Measurements from ENCODE around the gene TRAF3IP1. TPM values are rescaled to one million over a fixed set of nuclear protein-coding genes. Genes with fewer than 3 reads are reported as not detected.

TRAF3IP1 gene
- polyA plus RNA-seq, 1 donor from 2014 or later, result 12.5 TPM

DNA sequence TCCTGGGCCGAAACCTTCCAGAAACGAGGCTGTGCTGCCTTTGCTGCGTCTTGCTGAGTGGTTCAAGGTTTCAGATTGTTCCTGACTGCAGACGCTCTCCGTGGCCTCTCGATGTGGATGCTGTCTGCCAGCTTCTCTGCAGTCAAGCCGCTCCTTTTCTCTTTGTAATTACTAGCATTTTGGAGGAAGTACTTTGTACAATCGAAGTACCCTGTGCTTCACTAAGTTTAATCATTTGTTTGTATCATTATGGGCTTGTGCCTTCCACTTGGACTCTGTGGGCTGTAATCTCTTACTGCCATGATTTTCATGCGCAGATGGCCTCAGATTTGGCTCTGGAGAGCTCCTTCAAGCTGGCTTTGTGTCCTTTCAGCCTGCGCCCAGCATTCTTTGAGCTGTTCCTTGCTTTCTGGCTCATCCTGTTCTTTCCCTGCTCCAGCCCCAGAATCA, 49.3 kb downstream of the TRAF3IP1 start:
- no peaks in the 10 kb centered on the region for H3K27me3 ChIP-seq (ENCODE audit: insufficient read depth, low read depth, low read length)
- no peaks in the 10 kb centered on the region for H3K79me2 ChIP-seq (replicated peaks; ENCODE audit: insufficient read depth, low read length)
- H3K36me3 ChIP-seq (ENCODE audit: insufficient read depth, low read length), result no peaks in the 10 kb centered on the region
- H3F3A ChIP-seq (ENCODE audit: insufficient read depth, low read length, poor library complexity, severe bottlenecking), result no peaks in the 10 kb centered on the region
- no peaks in the 10 kb centered on the region for H3K9me3 ChIP-seq (ENCODE audit: low read length)
- H3K4me3 ChIP-seq (ENCODE audit: low read length), result no peak overlapping the region
- H2AFZ ChIP-seq (ENCODE audit: low read depth, low read length), result no peak overlapping the region
- H3K9ac ChIP-seq (ENCODE audit: low read length), result no peak overlapping the region
- TF ChIP-seq, protein P1, sequence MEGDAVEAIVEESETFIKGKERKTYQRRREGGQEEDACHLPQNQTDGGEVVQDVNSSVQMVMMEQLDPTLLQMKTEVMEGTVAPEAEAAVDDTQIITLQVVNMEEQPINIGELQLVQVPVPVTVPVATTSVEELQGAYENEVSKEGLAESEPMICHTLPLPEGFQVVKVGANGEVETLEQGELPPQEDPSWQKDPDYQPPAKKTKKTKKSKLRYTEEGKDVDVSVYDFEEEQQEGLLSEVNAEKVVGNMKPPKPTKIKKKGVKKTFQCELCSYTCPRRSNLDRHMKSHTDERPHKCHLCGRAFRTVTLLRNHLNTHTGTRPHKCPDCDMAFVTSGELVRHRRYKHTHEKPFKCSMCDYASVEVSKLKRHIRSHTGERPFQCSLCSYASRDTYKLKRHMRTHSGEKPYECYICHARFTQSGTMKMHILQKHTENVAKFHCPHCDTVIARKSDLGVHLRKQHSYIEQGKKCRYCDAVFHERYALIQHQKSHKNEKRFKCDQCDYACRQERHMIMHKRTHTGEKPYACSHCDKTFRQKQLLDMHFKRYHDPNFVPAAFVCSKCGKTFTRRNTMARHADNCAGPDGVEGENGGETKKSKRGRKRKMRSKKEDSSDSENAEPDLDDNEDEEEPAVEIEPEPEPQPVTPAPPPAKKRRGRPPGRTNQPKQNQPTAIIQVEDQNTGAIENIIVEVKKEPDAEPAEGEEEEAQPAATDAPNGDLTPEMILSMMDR (IDR thresholded peaks at IDR 0.05; ENCODE audit: poor library complexity, severe bottlenecking), result no peak
- TF ChIP-seq POLR2AphosphoS5 (IDR thresholded peaks at IDR 0.05) (no peak), MXI1 (conservative IDR thresholded peaks at IDR 0.05; ENCODE audit: poor library complexity, severe bottlenecking) (no peak), EZH2 (IDR thresholded peaks at IDR 0.05; ENCODE audit: borderline replicate concordance, insufficient read depth, low read length, poor library complexity, severe bottlenecking) (no peak), SMC3 (conservative IDR thresholded peaks at IDR 0.05; ENCODE audit: poor library complexity) (no peak), EP300 (conservative IDR thresholded peaks at IDR 0.05; ENCODE audit: poor library complexity, severe bottlenecking) (no peak), TAF1 (IDR thresholded peaks at IDR 0.05; ENCODE audit: low read depth) (no peak), RAD21 (conservative IDR thresholded peaks at IDR 0.05) (no peak)
- TF ChIP-seq, protein P2, sequence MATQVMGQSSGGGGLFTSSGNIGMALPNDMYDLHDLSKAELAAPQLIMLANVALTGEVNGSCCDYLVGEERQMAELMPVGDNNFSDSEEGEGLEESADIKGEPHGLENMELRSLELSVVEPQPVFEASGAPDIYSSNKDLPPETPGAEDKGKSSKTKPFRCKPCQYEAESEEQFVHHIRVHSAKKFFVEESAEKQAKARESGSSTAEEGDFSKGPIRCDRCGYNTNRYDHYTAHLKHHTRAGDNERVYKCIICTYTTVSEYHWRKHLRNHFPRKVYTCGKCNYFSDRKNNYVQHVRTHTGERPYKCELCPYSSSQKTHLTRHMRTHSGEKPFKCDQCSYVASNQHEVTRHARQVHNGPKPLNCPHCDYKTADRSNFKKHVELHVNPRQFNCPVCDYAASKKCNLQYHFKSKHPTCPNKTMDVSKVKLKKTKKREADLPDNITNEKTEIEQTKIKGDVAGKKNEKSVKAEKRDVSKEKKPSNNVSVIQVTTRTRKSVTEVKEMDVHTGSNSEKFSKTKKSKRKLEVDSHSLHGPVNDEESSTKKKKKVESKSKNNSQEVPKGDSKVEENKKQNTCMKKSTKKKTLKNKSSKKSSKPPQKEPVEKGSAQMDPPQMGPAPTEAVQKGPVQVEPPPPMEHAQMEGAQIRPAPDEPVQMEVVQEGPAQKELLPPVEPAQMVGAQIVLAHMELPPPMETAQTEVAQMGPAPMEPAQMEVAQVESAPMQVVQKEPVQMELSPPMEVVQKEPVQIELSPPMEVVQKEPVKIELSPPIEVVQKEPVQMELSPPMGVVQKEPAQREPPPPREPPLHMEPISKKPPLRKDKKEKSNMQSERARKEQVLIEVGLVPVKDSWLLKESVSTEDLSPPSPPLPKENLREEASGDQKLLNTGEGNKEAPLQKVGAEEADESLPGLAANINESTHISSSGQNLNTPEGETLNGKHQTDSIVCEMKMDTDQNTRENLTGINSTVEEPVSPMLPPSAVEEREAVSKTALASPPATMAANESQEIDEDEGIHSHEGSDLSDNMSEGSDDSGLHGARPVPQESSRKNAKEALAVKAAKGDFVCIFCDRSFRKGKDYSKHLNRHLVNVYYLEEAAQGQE (IDR thresholded peaks at IDR 0.05; ENCODE audit: borderline replicate concordance), result no peak
- no peak overlapping the region for H3K27ac ChIP-seq (ENCODE audit: low read length)
- no peaks in the 10 kb centered on the region for H3K9me2 ChIP-seq (ENCODE audit: insufficient read depth, low read length)
- no peaks in the 10 kb centered on the region for H4K20me1 ChIP-seq (ENCODE audit: insufficient read depth)
- no peak overlapping the region for H3K4me2 ChIP-seq (ENCODE audit: low read length)

DNA sequence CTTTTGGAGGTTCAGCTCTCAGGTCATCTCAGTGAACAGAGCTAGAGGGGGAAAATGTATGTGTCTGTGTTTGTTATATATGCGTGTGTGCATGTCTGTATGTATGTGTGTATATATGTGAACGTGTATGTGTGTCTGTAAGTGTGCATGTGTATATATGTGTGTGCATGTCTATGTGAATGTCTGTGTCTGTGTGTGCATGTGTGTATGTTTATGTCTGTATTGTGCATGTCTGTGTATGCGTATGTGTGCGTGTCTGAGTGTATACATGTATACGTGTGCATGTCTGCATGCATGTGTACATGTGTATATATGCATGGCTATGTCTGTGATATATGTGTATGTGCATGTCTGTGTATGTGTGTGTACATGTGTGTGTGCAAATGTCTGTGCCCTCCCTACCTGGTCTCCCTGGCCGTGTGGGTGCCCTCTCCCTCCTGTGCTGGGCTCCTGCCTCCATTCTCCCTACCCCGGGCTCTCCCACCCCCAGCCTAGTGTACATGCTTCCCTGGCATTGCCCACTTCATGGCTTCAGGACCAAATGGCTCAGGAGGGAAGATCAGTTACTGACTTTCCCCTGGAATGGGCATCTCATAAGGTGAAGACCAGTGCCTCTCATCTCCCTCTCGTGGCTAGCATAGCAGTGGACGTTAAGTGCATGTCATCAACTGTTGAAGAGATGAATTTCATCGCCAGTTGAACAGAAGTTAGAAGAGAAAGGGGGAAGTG, 49.9 kb downstream of the TRAF3IP1 start:
- no peak overlapping the region for H3K9ac ChIP-seq (ENCODE audit: low read length)
- H3K4me3 ChIP-seq (ENCODE audit: low read length), result no peak overlapping the region
- no peaks in the 10 kb centered on the region for H4K20me1 ChIP-seq (ENCODE audit: insufficient read depth)
- no peak overlapping the region for H3K4me2 ChIP-seq (ENCODE audit: low read length)
- no peaks in the 10 kb centered on the region for H3K9me3 ChIP-seq (ENCODE audit: low read length)
- H2AFZ ChIP-seq (ENCODE audit: low read depth, low read length), result no peak overlapping the region
- TF ChIP-seq RAD21 (conservative IDR thresholded peaks at IDR 0.05) (no peak), TAF1 (IDR thresholded peaks at IDR 0.05; ENCODE audit: low read depth) (no peak), MXI1 (conservative IDR thresholded peaks at IDR 0.05; ENCODE audit: poor library complexity, severe bottlenecking) (no peak), EP300 (conservative IDR thresholded peaks at IDR 0.05; ENCODE audit: poor library complexity, severe bottlenecking) (no peak), SMC3 (conservative IDR thresholded peaks at IDR 0.05; ENCODE audit: poor library complexity) (no peak), EZH2 (IDR thresholded peaks at IDR 0.05; ENCODE audit: borderline replicate concordance, insufficient read depth, low read length, poor library complexity, severe bottlenecking) (no peak), POLR2AphosphoS5 (IDR thresholded peaks at IDR 0.05) (no peak)
- TF ChIP-seq, protein P2 (IDR thresholded peaks at IDR 0.05; ENCODE audit: borderline replicate concordance), result no peak
- TF ChIP-seq, protein P1 (IDR thresholded peaks at IDR 0.05; ENCODE audit: poor library complexity, severe bottlenecking), result no peak
- H3K79me2 ChIP-seq (replicated peaks; ENCODE audit: insufficient read depth, low read length), result no peaks in the 10 kb centered on the region
- no peaks in the 10 kb centered on the region for H3K27me3 ChIP-seq (ENCODE audit: insufficient read depth, low read depth, low read length)
- H3K9me2 ChIP-seq (ENCODE audit: insufficient read depth, low read length), result no peaks in the 10 kb centered on the region
- H3K36me3 ChIP-seq (ENCODE audit: insufficient read depth, low read length), result no peaks in the 10 kb centered on the region
- H3F3A ChIP-seq (ENCODE audit: insufficient read depth, low read length, poor library complexity, severe bottlenecking), result no peaks in the 10 kb centered on the region
- H3K27ac ChIP-seq (ENCODE audit: low read length), result no peak overlapping the region

All from neural cell (in vitro differentiated cells).